ENCODE results near the gene VSTM2L.

DNA sequence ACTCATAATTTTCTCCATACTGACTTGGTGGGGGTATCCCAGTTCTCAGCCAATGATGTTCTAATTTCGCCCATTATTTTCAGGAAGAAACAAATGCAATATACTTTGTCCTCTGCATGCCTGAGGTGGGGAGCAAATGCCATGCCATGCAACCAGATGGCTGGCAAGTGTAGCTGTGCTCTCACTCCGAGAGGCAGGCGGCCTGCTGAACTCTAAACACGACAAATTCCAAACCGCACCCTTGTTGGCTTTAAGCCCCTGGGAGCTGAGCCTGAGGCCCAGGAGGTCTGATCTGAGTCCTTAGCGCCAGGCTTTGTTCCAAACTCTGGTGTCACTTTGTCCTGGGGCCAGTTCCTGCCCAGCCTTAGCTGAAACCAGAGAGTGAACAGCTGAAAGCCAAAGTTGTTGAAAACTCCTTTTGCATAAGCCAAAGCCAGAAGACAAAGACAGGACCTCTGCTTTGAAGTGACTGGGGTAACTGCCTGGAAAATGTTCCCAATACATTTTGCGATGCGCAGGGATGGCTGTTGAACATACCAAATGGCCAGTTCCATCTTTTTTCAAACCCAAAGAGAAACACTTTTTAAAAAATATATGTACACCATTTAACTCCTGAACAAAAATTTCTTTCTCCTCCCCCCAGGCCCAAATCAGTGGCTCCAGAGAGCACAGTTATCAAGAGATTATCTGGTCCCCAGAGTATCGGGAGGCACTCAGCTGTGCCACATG is 84.1 kb downstream of the VSTM2L start:
- no peak for TF ChIP-seq EZH2 (IDR thresholded peaks at IDR 0.05; ENCODE audit: insufficient read depth, poor library complexity, severe bottlenecking)
- no peak for TF ChIP-seq EZH2phosphoT487 (IDR thresholded peaks at IDR 0.05; ENCODE audit: insufficient read depth, low read depth)

Measured in GM23248 (cell line).